A549 (cell line): ENCODE data around the gene GAREM1. TPM values are rescaled to one million over a fixed set of nuclear protein-coding genes. Genes with fewer than 3 reads are reported as not detected.

Experiments used
- ATAC-seq, 2 experiments: fragments of 200-7000 bp in 1 of 2; fragments of >200 bp in 1 of 2; cut with Nextera tagmentation in 1 of 2; cut with Tn5 transposase in 1 of 2; 3 replicates each; pipeline versions ENCODE4 v1.8.0 to v1.9.1; 2018 to 2020; ENCODE audit warnings: mild to moderate bottlenecking in 1 of 2, moderate library complexity in 1 of 2
- CTCF ChIA-PET: fragments of 300-600 bp; sonication (Branson Sonifier 250); formaldehyde crosslinking; extraction: SDS; loops from one replicate; lab custom pipeline; 2021; ENCODE audit warnings: antibody characterized with exemption, inconsistent platforms; lab: Yijun Ruan, JAX
- POLR2A ChIA-PET: fragments of 350-600 bp; formaldehyde crosslinking; extraction: SDS; loops from one replicate; lab custom pipeline; 2021; ENCODE audit warnings: antibody characterized with exemption, inconsistent platforms; lab: Yijun Ruan, JAX
- DNase-seq, 2 experiments: peaks; one replicate each; pipeline versions ENCODE4 v3.0.0 to v3.0.0-alpha.2; 2011 to 2016; ENCODE audit warnings: low read depth in 1 of 2, low spot score in 1 of 2
- FAIRE-seq: peaks from 2 replicates; lab custom pipeline; 2011; peaks lifted over from hg19 to GRCh38; lab: Jason Lieb, UNC
- H3K27ac ChIP-seq, 2 experiments: fragments of >200 bp; sonication (Bioruptor Twin); formaldehyde crosslinking; 3 replicates each; pipeline ENCODE4 v1.5.1; 2016 to 2017
- H3K4me1 ChIP-seq: fragments of >200 bp; sonication (Bioruptor Twin); formaldehyde crosslinking; 3 replicates; pipeline ENCODE4 v1.6.1; 2016
- H3K4me2 ChIP-seq: fragments of >200 bp; sonication (Bioruptor Twin); formaldehyde crosslinking; 3 replicates; pipeline ENCODE4 v1.6.1; 2016
- H3K4me3 ChIP-seq: fragments of >200 bp; sonication (Bioruptor Twin); formaldehyde crosslinking; 3 replicates; pipeline ENCODE4 v1.5.1; 2016
- H3K9me3 ChIP-seq: fragments of >200 bp; sonication (Bioruptor Twin); formaldehyde crosslinking; 3 replicates; pipeline ENCODE4 v1.6.1; 2016
- BHLHE40 ChIP-seq: IDR thresholded peaks from 2 replicates; pipeline ENCODE4 v1.6.1; 2012; ENCODE audit warnings: low read depth, low read length, inconsistent platforms
- CBX2 ChIP-seq: fragments of 200-600 bp; sonication (generic); IDR thresholded peaks from 2 replicates; pipeline ENCODE4 v1.6.1; 2016; ENCODE audit warnings: low read depth, mild to moderate bottlenecking, borderline replicate concordance
- CEBPB ChIP-seq, 2 experiments: fragments of >200 bp in 1 of 2; sonication (Bioruptor Twin) in 1 of 2; formaldehyde crosslinking in 1 of 2; IDR thresholded peaks; 2 replicates each; pipeline ENCODE4 v1.6.1; 2012 to 2016
- EP300 ChIP-seq, 2 experiments: fragments of >200 bp; sonication (Bioruptor Twin); formaldehyde crosslinking; IDR thresholded peaks; 2 replicates in 1 of 2; 3 replicates in 1 of 2; pipeline ENCODE4 v1.6.1; 2016 to 2017
- FOXS1 ChIP-seq: fragments of 250-450 bp; sonication (Bioruptor Pico); IDR thresholded peaks from 2 replicates; pipeline ENCODE4 v1.5.0; 2020; ENCODE audit warnings: mild to moderate bottlenecking, moderate library complexity
- HOXB5 ChIP-seq: fragments of 250-450 bp; sonication (Bioruptor Pico); IDR thresholded peaks from 2 replicates; pipeline ENCODE4 v1.5.0; 2020; ENCODE audit warnings: mild to moderate bottlenecking, moderate library complexity
- KDM1A ChIP-seq: fragments of 200-600 bp; sonication (generic); IDR thresholded peaks from 2 replicates; pipeline ENCODE4 v1.6.1; 2016; ENCODE audit warnings: low read depth, mild to moderate bottlenecking
- KDM5A ChIP-seq: fragments of 200-600 bp; sonication (generic); IDR thresholded peaks from 2 replicates; pipeline ENCODE4 v1.6.1; 2016; ENCODE audit warnings: antibody characterized with exemption, mild to moderate bottlenecking
- NPAS2 ChIP-seq: fragments of 250-450 bp; sonication (Bioruptor Pico); IDR thresholded peaks from 2 replicates; pipeline ENCODE4 v1.8.0; 2022; ENCODE audit warnings: mild to moderate bottlenecking, moderate library complexity, borderline replicate concordance
- PHF8 ChIP-seq: fragments of 200-600 bp; sonication (generic); IDR thresholded peaks from 2 replicates; pipeline ENCODE4 v1.6.1; 2016; ENCODE audit warnings: low read depth, mild to moderate bottlenecking, antibody characterized with exemption, moderate library complexity, borderline replicate concordance
- POLR2AphosphoS2 ChIP-seq: conservative IDR thresholded peaks from 2 replicates; pipeline ENCODE4 v1.6.1; 2012; ENCODE audit warnings: low read length, improper control_type of control experiment, inconsistent platforms
- RARB ChIP-seq: fragments of 250-450 bp; sonication (Bioruptor Pico); IDR thresholded peaks from 2 replicates; pipeline ENCODE4 v1.8.0; 2021; ENCODE audit warnings: mild to moderate bottlenecking, moderate library complexity
- RCOR1 ChIP-seq: fragments of 150-350 bp; IDR thresholded peaks from 2 replicates; pipeline ENCODE4 v1.6.1; 2014; ENCODE audit warnings: antibody characterized with exemption, low read length, low read depth
- RFX5 ChIP-seq: fragments of 450-650 bp; IDR thresholded peaks from 2 replicates; pipeline ENCODE4 v1.7.1; 2014; ENCODE audit warnings: antibody characterized with exemption, mild to moderate bottlenecking, moderate library complexity
- SMC3 ChIP-seq: fragments of >200 bp; sonication (Bioruptor Twin); formaldehyde crosslinking; IDR thresholded peaks from 3 replicates; pipeline ENCODE4 v1.6.1; 2018; ENCODE audit warnings: inconsistent platforms
- TFCP2L1 ChIP-seq: fragments of 250-450 bp; sonication (Bioruptor Pico); IDR thresholded peaks from 2 replicates; pipeline ENCODE4 v1.5.0; 2021; ENCODE audit warnings: mild to moderate bottlenecking
- TP53 ChIP-seq: fragments of 250-450 bp; sonication (Bioruptor Pico); IDR thresholded peaks from 2 replicates; pipeline ENCODE4 v1.5.0; 2021; ENCODE audit warnings: mild to moderate bottlenecking, moderate library complexity
- ZFP36 ChIP-seq: fragments of 450-650 bp; IDR thresholded peaks from 2 replicates; pipeline ENCODE4 v1.6.1; 2014; ENCODE audit warnings: borderline replicate concordance; ENCODE audit not compliant: partially characterized antibody
- ZNF302 ChIP-seq: fragments of 250-450 bp; sonication (Bioruptor Pico); IDR thresholded peaks from 2 replicates; pipeline ENCODE4 v1.9.0; 2021; ENCODE audit warnings: inconsistent platforms, mild to moderate bottlenecking, moderate library complexity
- WGBS: methylation state at CpG from one replicate; pipeline ENCODE4 v1.1.6; 2017; ENCODE audit errors: missing lambda C conversion rate; 5-methylcytosine and 5-hydroxymethylcytosine counted together
- polyA plus RNA-seq, 4 experiments: library from polyadenylated mRNA; depleted of rRNA in 3 of 4; stranded (reverse); fragments of >200 nt; fragmentation: RNase III in 1 of 4; extraction: RNeasy Plus Mini Kit Qiagen cat#74134 plus additional on column Dnase treatment in 1 of 4; gene quantifications; 2 replicates in 3 of 4; 3 replicates in 1 of 4; pipeline ENCODE4 v1.2.3, GENCODE V29; 2011 to 2017
- TF ChIP-seq, protein P1 (sequence below): fragments of >200 bp; sonication (Bioruptor Twin); formaldehyde crosslinking; IDR thresholded peaks from 2 replicates; pipeline ENCODE4 v1.6.1; 2016
- TF ChIP-seq, protein P2 (sequence below): IDR thresholded peaks from 2 replicates; pipeline ENCODE4 v1.6.1; 2012
- TF ChIP-seq, protein P3 (sequence below): fragments of >200 bp; sonication (Bioruptor Twin); formaldehyde crosslinking; IDR thresholded peaks from 3 replicates; pipeline ENCODE4 v1.5.1; 2016
- TF ChIP-seq, protein P4 (sequence below): fragments of 200-600 bp; sonication (generic); IDR thresholded peaks from 2 replicates; pipeline ENCODE4 v1.6.1; 2016; ENCODE audit warnings: antibody characterized with exemption, mild to moderate bottlenecking, moderate library complexity
- TF ChIP-seq, protein P5 (sequence below): IDR thresholded peaks from 2 replicates; pipeline ENCODE4 v1.6.1; 2012; ENCODE audit warnings: low read depth, borderline replicate concordance
- TF ChIP-seq, protein P6 (sequence below): fragments of 250-450 bp; sonication (Bioruptor Pico); IDR thresholded peaks from 2 replicates; pipeline ENCODE4 v1.5.0; 2020; ENCODE audit warnings: low read depth, mild to moderate bottlenecking, moderate library complexity

The GAREM1 gene
- polyA plus RNA-seq, 2 of the 4 experiments (the other 2 are of a cell fraction): 1.3 to 5.0 TPM

DNA sequence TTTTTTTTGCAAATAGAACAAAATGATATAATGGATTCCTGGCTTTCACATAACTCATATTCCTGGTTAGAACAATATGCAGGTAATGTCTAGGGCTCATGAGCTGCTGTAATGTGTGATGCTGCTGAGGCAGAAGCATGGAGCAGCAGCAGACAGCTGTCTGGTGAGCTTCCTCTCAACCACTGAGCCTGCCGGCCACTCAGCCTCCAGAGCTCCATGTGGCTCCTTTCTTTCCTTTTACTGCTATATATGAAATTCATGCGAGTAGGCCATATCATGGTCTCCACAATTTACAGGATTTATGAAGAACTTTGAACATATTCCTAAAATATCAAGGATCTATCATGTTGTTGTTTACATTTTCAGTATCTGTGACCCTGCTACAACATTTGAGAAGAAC is 159.9 kb downstream of the GAREM1 start:
- Histone ChIP-seq H3K4me2 (no peak overlapping the region), H3K4me1 (peaks cover 15% of the 10 kb centered on the region), H3K9me3 (no peaks in the 10 kb centered on the region), H3K4me3 (no peak overlapping the region), H3K27ac (no peak overlapping the region)
- CTCF ChIA-PET: interaction anchor here (0.9 kb wide), 1 partner anchor 24 kb away, joined by 3 read pairs; no protein-coding TSS in a partner anchor
- TF ChIP-seq ZFP36: no peak
- TF ChIP-seq, protein P1, sequence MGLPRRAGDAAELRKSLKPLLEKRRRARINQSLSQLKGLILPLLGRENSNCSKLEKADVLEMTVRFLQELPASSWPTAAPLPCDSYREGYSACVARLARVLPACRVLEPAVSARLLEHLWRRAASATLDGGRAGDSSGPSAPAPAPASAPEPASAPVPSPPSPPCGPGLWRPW: no peak
- no peak for TF ChIP-seq CEBPB (IDR thresholded peaks at IDR 0.05)
- TF ChIP-seq BHLHE40: no peak
- no peak for TF ChIP-seq HOXB5 (CRISPR knock-in tag)
- TF ChIP-seq, protein P2, sequence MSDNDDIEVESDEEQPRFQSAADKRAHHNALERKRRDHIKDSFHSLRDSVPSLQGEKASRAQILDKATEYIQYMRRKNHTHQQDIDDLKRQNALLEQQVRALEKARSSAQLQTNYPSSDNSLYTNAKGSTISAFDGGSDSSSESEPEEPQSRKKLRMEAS: no peak
- TF ChIP-seq FOXS1 (CRISPR knock-in tag): no peak
- TF ChIP-seq NPAS2 (CRISPR knock-in tag): no peak
- no peak for TF ChIP-seq PHF8
- TF ChIP-seq, protein P3, sequence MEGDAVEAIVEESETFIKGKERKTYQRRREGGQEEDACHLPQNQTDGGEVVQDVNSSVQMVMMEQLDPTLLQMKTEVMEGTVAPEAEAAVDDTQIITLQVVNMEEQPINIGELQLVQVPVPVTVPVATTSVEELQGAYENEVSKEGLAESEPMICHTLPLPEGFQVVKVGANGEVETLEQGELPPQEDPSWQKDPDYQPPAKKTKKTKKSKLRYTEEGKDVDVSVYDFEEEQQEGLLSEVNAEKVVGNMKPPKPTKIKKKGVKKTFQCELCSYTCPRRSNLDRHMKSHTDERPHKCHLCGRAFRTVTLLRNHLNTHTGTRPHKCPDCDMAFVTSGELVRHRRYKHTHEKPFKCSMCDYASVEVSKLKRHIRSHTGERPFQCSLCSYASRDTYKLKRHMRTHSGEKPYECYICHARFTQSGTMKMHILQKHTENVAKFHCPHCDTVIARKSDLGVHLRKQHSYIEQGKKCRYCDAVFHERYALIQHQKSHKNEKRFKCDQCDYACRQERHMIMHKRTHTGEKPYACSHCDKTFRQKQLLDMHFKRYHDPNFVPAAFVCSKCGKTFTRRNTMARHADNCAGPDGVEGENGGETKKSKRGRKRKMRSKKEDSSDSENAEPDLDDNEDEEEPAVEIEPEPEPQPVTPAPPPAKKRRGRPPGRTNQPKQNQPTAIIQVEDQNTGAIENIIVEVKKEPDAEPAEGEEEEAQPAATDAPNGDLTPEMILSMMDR: no peak
- no peak for TF ChIP-seq KDM5A
- TF ChIP-seq ZNF302: no peak
- no peak for TF ChIP-seq EP300 (IDR thresholded peaks at IDR 0.05)
- TF ChIP-seq, protein P4, sequence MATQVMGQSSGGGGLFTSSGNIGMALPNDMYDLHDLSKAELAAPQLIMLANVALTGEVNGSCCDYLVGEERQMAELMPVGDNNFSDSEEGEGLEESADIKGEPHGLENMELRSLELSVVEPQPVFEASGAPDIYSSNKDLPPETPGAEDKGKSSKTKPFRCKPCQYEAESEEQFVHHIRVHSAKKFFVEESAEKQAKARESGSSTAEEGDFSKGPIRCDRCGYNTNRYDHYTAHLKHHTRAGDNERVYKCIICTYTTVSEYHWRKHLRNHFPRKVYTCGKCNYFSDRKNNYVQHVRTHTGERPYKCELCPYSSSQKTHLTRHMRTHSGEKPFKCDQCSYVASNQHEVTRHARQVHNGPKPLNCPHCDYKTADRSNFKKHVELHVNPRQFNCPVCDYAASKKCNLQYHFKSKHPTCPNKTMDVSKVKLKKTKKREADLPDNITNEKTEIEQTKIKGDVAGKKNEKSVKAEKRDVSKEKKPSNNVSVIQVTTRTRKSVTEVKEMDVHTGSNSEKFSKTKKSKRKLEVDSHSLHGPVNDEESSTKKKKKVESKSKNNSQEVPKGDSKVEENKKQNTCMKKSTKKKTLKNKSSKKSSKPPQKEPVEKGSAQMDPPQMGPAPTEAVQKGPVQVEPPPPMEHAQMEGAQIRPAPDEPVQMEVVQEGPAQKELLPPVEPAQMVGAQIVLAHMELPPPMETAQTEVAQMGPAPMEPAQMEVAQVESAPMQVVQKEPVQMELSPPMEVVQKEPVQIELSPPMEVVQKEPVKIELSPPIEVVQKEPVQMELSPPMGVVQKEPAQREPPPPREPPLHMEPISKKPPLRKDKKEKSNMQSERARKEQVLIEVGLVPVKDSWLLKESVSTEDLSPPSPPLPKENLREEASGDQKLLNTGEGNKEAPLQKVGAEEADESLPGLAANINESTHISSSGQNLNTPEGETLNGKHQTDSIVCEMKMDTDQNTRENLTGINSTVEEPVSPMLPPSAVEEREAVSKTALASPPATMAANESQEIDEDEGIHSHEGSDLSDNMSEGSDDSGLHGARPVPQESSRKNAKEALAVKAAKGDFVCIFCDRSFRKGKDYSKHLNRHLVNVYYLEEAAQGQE: no peak
- no peak for TF ChIP-seq TFCP2L1 (CRISPR knock-in tag)
- TF ChIP-seq RARB (CRISPR knock-in tag): no peak
- FAIRE-seq (no peak), DNase-seq (no peak), ATAC-seq (no peak)
- POLR2A ChIA-PET: no interaction called here
- WGBS: 93% methylated on average over 2 of the region's 2 CpGs

DNA sequence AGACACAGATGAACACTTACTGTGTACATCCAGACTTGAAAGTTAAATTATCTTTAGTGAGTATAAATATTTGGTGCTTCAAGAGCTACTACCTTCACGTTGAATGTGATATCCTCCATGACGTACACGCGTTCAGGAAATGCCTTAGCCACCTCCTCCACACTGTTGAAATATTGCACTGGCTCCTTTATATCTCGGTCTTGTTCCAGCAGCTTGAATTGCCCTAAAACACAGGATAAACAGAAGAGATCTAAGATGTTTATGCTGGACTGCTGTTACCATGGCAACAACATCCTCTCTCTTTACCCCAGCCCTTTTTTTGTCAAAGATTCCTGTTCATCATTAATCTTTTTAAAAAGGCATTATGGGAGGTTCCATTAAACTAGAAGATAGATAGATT is 160.6 kb downstream of the GAREM1 start:
- ATAC-seq (no peak), FAIRE-seq (no peak), DNase-seq (no peak)
- no peaks in the 10 kb centered on the region for H3K9me3 ChIP-seq
- ChIA-PET CTCF (interaction anchor here (0.9 kb wide), 1 partner anchor 39 kb away, joined by 4 read pairs; no protein-coding TSS in a partner anchor), POLR2A (no interaction called here)
- H3K4me3 ChIP-seq: no peak overlapping the region
- H3K27ac ChIP-seq: no peak overlapping the region
- no peak for TF ChIP-seq RFX5
- no peak for TF ChIP-seq TFCP2L1 (CRISPR knock-in tag)
- no peak for TF ChIP-seq TP53 (CRISPR knock-in tag)
- no peak for TF ChIP-seq RCOR1
- TF ChIP-seq, protein P5, sequence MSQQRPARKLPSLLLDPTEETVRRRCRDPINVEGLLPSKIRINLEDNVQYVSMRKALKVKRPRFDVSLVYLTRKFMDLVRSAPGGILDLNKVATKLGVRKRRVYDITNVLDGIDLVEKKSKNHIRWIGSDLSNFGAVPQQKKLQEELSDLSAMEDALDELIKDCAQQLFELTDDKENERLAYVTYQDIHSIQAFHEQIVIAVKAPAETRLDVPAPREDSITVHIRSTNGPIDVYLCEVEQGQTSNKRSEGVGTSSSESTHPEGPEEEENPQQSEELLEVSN: no peak
- no peak for TF ChIP-seq POLR2AphosphoS2
- TF ChIP-seq RARB (CRISPR knock-in tag): no peak
- TF ChIP-seq SMC3: no peak
- no peak for TF ChIP-seq CBX2
- TF ChIP-seq, protein P6, sequence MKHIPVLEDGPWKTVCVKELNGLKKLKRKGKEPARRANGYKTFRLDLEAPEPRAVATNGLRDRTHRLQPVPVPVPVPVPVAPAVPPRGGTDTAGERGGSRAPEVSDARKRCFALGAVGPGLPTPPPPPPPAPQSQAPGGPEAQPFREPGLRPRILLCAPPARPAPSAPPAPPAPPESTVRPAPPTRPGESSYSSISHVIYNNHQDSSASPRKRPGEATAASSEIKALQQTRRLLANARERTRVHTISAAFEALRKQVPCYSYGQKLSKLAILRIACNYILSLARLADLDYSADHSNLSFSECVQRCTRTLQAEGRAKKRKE (CRISPR knock-in tag): no peak
- TF ChIP-seq KDM1A: no peak
- H3K4me2 ChIP-seq: no peak overlapping the region
- 86% methylated on average over 5 of the region's 5 CpGs for WGBS
- peaks cover 15% of the 10 kb centered on the region for H3K4me1 ChIP-seq
